GM21723 (cell line): ENCODE results near the gene KIAA1210.

ENCODE experiments used
- ATAC-seq: cut with Tn5 transposase; IDR thresholded peaks from one replicate; pipeline ENCODE4 v1.9.1; 2021; ENCODE audit warnings: mild to moderate bottlenecking, moderate library complexity; ENCODE audit not compliant: unreplicated experiment

Gene KIAA1210

DNA sequence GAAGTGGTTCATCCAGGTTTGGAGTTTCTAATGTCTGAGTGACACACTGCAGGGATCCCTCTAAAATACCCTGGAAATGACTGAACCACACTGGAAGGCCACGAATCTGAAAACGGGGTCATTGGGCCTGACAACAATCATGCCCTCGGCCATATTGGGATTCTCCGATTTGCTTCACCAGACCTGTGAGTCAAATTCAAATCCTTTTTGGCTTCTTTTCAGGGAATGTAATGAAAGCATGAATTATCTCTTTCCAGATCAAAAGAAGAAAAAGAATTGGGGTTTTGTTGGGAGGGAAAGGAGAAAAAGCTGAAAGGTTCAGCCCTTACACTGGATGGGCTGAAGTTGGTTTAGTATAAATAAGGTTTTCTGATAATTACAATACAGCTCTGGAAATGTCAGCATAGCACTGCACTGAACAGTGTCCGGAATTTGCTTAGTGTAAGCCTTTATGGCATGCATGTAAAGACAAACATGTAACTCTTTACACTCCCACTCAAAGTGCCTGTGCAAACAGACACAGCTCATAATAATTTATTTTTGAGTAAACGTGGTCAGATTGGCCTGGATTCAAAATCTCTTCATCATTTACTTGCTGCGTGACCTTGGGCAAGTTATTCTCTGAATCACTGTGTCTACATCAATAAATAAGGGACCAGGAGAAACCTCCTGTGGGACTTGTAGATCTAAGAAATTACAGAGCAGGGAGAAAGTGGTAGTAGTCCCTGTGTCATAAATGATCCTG, 33.4 kb downstream of the KIAA1210 start:
- no peak for ATAC-seq

DNA sequence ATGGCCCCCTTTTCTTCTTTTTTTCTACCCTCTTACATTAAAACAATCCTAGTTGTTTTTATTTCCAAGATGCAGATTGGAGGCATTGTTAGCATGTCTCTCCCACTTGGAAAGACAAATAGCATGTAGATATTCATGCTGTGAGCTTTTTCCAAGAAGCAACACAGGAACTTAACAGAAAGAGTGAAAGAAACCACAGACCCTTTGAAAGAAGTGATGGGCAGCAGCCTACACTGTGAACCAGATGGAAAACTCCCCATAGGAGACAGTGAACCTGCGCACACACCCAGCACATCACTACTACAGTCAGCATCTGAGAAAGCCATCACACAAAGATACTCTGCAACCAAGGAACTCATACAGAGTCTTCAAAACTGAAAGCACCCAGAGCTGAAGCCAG, 37.0 kb downstream of the KIAA1210 start:
- ATAC-seq: no peak

DNA sequence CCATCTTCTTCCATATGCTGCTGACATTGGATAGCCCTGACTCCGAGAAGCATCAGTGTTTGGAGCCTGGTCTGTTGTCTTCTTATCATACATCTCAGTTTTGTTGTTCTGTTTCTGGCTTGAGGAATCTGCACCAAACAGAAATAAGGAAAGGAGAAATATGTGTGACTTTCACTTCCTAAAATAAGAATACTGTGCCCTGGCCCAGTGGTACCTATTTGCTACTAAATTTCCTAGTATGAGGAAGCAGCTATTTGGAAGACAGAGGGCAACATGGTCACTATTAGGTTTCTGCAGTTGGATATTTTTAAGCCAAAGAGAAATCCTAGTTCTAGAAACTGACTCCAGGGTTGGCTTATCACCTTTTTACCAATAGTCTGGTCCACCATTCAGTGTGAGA, 38.0 kb downstream of the KIAA1210 start:
- ATAC-seq: no peak

DNA sequence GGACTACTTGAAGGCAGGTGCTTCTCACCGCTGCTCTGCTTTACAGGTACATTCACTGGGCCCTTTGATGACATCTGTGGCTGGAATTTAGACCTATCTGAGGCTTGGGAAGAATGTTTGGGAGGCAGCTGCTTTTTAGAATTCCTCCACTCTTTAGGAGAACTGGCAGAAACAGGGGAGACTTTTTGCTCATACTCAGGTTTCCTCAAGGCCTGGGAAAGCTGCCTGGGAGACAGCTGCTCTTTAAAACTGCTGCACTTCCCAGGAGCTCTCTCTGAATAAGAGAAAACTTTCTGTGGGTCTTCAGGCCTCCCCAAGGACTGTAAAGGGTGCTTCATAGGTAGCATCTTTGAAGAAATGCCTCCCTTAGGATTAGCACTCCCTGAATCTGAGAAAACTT, 40.5 kb downstream of the KIAA1210 start:
- ATAC-seq: no peak

GRCh38 chrX:119084766-119085165, 42.8 kb downstream of the KIAA1210 start:
- ATAC-seq: no peak

GRCh38 chrX:119082278-119082677, 45.3 kb downstream of the KIAA1210 start:
- no peak for ATAC-seq

DNA sequence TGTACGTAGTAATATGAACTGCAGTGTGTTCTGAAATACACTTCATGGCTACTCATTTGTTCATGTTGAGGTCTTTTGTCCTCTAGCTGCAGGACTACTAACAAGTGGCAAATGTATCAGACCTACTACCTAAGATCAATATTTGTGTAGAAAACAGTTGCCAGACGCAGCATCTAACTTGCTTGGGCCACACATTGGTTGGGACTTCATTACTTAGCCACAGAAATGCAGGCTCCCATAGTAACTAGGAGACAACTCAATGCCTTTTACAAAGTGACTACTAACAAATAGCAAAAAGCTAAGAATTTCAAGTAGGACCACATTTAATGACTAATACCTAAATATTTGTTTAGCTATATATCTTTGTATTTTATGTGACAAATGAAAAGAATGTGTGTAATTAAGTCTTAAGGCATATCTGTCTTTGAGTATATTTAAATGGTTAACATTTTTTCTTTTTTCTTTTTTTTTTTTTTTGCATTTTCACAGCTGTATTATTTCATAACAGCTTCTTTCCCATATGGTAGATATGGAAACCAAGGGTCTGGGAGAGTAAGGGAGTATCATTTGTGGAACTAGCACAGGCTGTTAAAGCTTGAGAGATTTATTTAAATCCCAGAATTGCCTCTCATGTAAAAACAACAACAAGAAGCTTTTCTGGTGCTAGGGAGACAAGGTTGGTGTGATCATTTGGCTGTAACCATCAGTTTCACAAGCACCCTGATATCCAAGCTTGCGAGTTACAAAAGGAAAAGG, 52.2 kb downstream of the KIAA1210 start:
- ATAC-seq: no peak

GRCh38 chrX:119073911-119074310, 53.7 kb downstream of the KIAA1210 start:
- ATAC-seq: no peak

DNA sequence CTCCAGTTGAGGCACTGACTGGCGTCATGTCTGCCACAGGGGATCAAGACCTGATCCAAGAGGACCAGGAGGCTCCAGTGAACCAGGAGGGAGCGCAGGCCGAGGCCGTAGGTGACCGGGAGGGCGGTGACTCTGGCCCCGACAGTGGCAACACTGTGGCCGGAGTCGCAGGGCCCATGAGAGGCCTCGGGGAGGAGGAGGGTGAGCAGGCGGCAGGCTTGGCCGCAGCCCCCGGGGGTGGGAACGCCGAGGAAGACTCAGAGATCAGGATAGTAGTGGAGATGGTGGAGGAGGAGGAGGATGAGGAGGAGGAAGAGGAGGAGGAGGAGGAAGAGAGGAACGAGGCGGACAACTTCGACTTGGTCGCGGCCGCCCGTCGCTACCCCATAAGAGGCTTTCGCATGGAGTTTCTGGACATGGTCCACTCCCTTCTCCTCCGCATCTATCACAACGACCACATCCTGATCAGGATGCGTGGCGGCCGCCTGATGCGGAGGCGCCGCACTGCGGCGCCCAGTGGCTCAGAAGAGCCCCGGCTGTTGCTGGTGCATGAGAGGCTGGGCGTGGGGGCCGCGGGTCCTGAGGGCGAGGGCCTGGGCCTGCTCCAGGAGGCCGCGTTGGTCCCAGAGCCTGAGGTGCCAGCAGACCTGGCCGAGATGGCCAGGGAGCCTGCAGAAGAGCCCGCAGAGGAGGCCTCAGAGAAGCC, 54.3 kb downstream of the KIAA1210 start:
- ATAC-seq: no peak

DNA sequence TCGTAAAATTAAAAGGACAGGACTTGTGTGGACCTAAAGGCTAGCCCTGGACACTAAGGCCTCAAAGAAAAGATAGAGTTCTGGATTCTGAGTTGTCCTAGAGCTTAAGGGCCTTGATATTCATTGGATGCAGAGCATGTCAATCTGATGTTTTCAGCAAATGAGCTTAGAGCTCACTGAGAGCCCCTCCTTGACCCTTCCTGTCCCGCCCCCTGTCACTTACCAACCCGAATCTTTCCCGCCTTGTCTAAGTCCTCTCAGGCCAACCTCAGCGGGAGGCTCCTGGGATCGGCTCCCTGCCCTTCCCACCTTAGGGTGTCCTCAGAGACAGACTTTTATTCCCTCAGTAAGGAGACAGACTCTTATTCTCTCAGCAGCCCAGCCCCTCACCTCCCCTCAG, 54.9 kb downstream of the KIAA1210 start, which contains the start of gene CT47C1:
CT47C1 (plus strand) TSS at position 250 of the 400 bp plus-strand sequence. CDS start 233 bp downstream, outside the sequence.
- no peak for ATAC-seq

- peak; percentile 66 for ATAC-seq
Observed at GRCh38 chrX:119071381-119071780, 56.2 kb downstream of the KIAA1210 start.

DNA sequence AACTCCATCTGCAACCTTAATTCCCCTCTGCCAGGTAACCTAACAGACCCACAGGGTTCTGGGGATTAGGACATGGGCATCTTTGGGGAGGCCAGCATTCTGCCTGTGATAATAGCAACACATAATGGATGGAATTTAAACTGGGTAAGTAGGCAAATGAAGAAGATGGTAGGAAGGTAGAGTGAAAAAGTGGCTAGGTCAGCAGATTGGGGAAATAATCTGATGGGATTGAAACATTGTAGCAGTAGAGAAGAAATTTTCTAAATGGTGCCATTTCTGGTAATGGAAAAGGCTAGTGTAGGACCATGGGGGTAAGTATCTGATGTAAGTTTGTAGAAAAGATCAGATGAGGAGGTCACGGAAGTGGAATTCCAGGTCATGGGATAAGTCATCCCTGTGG, 57.9 kb downstream of the KIAA1210 start:
- no peak for ATAC-seq

DNA sequence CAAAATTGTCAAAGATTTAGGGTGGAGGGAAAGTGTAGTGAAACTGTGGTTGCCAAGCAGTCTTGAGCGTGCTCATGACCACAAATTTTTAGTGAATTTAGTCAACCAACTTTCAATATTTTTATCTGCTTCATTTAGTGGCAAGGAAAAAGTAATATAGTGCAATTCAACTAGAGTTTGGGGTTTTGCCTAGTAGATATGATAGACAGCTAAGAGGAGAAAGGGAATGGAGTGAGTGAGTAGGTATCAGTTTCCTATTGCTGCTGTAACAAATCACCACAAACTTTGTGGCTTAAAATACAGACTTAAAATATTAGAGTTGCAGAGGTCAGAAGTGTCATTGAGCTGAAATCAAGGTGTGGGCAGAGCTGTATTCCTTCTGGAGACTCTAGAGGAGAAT, 58.5 kb downstream of the KIAA1210 start:
- no peak for ATAC-seq

- no peak for ATAC-seq
Observed at GRCh38 chrX:119067023-119067739, 60.4 kb downstream of the KIAA1210 start.

GRCh38 chrX:119063428-119063827, 64.2 kb downstream of the KIAA1210 start:
- ATAC-seq: no peak

DNA sequence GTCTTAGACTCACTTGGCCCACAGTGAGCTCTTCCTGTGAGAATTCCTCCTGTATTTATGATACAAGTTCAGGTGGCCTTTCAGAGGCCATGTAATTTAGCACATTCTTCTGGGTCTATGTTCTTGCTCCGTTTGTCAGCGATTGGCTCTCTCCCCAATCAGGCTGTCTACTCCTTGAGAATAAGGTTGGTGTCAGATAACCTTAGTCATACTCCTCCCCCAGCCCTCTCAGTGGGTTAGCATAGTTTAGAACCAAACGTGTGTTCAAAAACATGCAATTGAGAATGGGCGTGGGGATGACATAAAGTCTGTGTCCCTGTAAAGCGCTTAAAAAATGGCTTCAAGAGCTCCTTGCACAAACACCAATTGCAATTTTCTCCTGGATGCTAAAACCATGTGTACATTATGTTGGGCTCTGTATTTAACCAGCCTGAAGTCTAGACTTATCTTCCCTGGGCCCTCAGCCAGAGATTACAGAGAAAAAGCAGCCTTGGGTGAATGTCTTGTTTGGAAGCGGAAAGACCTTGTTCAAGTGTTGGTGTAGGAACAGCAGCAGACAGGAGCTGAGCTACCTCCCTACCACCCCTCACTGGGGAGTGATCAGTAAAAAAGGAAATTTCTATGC, 64.8 kb downstream of the KIAA1210 start:
- no peak for ATAC-seq

GRCh38 chrX:119055687-119056086, 71.9 kb downstream of the KIAA1210 start:
- no peak for ATAC-seq

GRCh38 chrX:119045884-119046283, 81.7 kb downstream of the KIAA1210 start:
- no peak for ATAC-seq

GRCh38 chrX:119042996-119043395, 84.6 kb downstream of the KIAA1210 start:
- no peak for ATAC-seq

- no peak for ATAC-seq
Observed at GRCh38 chrX:119042040-119042439, 85.6 kb downstream of the KIAA1210 start.

DNA sequence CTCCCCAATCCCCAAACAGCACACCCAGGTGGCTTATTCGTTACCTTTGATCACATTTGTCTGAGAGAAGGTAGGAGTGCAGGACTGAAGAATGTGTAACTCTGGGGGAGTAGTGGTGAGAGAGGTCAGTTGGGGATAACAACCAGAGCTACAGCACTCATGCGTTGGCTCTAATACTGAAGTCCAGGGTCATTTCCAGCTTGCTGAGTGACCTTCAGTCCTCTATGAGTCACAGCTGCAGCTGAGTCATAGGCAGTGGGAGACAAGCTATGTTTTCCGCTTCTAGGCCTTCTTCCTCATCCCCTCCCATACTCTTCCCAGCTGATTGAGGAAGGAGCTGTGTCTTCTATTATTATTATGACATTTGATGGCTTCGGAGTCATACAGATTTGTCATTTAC, 86.4 kb downstream of the KIAA1210 start:
- ATAC-seq: no peak
